ENCODE data around the gene GLTP. TPM values are rescaled to one million over a fixed set of nuclear protein-coding genes. Genes with fewer than 3 reads are reported as not detected.

GLTP gene
- total and polyA plus RNA-seq, 2 donors (not counting 1 experiment from before 2014, with no cell fraction given): 51.2 to 67.9 TPM

- Histone ChIP-seq H3K27me3 (ENCODE audit: control insufficient read depth, insufficient read depth, low read length) (peaks cover 5% of the 10 kb centered on the region), H3K9ac (ENCODE audit: insufficient read depth, low read length) (no peak overlapping the region), H2AFZ (ENCODE audit: low read length) (no peak overlapping the region), H3K4me1 (ENCODE audit: control insufficient read depth, extremely low read depth, insufficient read depth, low read length) (no peaks in the 10 kb centered on the region), H3K4me2 (ENCODE audit: extremely low read depth, insufficient read depth, low read length) (no peak overlapping the region), H3K79me2 (ENCODE audit: control insufficient read depth, insufficient read depth, low read length) (no peaks in the 10 kb centered on the region), H3K27ac (ENCODE audit: insufficient read depth, low read length) (no peak overlapping the region), H3K4me3 (replicated peaks in 1 of 4; ENCODE audit: control extremely low read depth in 1 of 4, insufficient read depth in 1 of 4, low read depth in 3 of 4, low read length in 4 of 4) (no peak overlapping the region), H3K36me3 (ENCODE audit: control insufficient read depth, insufficient read depth, low read length) (no peaks in the 10 kb centered on the region), H4K20me1 (ENCODE audit: control insufficient read depth, extremely low read depth, insufficient read depth, low read length) (no peaks in the 10 kb centered on the region), H3K9me3 (ENCODE audit: control insufficient read depth, insufficient read depth, low read depth, low read length) (no peaks in the 10 kb centered on the region)
- TF ChIP-seq EZH2 (IDR thresholded peaks at IDR 0.05; ENCODE audit: low read length, missing control alignments) (no peak), CTCF (conservative IDR thresholded peaks at IDR 0.05 in 1 of 2, IDR thresholded peaks at IDR 0.05 in 1 of 2; ENCODE audit: low read depth in 1 of 2, low read length in 2 of 2) (no peak)
- DNase-seq (ENCODE audit: low read depth in 2 of 2): no peak
These were observed 48.4 kb downstream of the GLTP start for GRCh38 chr12:109831929-109832328.

- TF ChIP-seq EZH2 (IDR thresholded peaks at IDR 0.05; ENCODE audit: low read length, missing control alignments): no peak
- no peak for TF ChIP-seq CTCF (conservative IDR thresholded peaks at IDR 0.05 in 1 of 2, IDR thresholded peaks at IDR 0.05 in 1 of 2; ENCODE audit: low read depth in 1 of 2, low read length in 2 of 2)
- H3K27me3 ChIP-seq (ENCODE audit: control insufficient read depth, insufficient read depth, low read length): peaks cover 5% of the 10 kb centered on the region
- H4K20me1 ChIP-seq (ENCODE audit: control insufficient read depth, extremely low read depth, insufficient read depth, low read length): no peaks in the 10 kb centered on the region
- H2AFZ ChIP-seq (ENCODE audit: low read length): no peak overlapping the region
- H3K79me2 ChIP-seq (ENCODE audit: control insufficient read depth, insufficient read depth, low read length): no peaks in the 10 kb centered on the region
- no peak overlapping the region for H3K9ac ChIP-seq (ENCODE audit: insufficient read depth, low read length)
- no peak overlapping the region for H3K4me3 ChIP-seq (replicated peaks in 1 of 4; ENCODE audit: control extremely low read depth in 1 of 4, insufficient read depth in 1 of 4, low read depth in 3 of 4, low read length in 4 of 4)
- no peaks in the 10 kb centered on the region for H3K4me1 ChIP-seq (ENCODE audit: control insufficient read depth, extremely low read depth, insufficient read depth, low read length)
- DNase-seq (ENCODE audit: low read depth in 2 of 2): no peak
- H3K9me3 ChIP-seq (ENCODE audit: control insufficient read depth, insufficient read depth, low read depth, low read length): no peaks in the 10 kb centered on the region
- H3K27ac ChIP-seq (ENCODE audit: insufficient read depth, low read length): no peak overlapping the region
- H3K4me2 ChIP-seq (ENCODE audit: extremely low read depth, insufficient read depth, low read length): no peak overlapping the region
- no peaks in the 10 kb centered on the region for H3K36me3 ChIP-seq (ENCODE audit: control insufficient read depth, insufficient read depth, low read length)
These were observed 49.0 kb downstream of the GLTP start for GRCh38 chr12:109831365-109831764.

GRCh38 chr12:109830718-109831117 is 49.6 kb downstream of the GLTP start:
- TF ChIP-seq EZH2 (IDR thresholded peaks at IDR 0.05; ENCODE audit: low read length, missing control alignments): no peak
- TF ChIP-seq CTCF (conservative IDR thresholded peaks at IDR 0.05 in 1 of 2, IDR thresholded peaks at IDR 0.05 in 1 of 2; ENCODE audit: low read depth in 1 of 2, low read length in 2 of 2): no peak

More at GRCh38 chr12:109830718-109831117, 49.6 kb downstream of the GLTP start:
- H3K4me1 ChIP-seq (ENCODE audit: control insufficient read depth, extremely low read depth, insufficient read depth, low read length): no peaks in the 10 kb centered on the region
- H3K36me3 ChIP-seq (ENCODE audit: control insufficient read depth, insufficient read depth, low read length): no peaks in the 10 kb centered on the region
- no peaks in the 10 kb centered on the region for H4K20me1 ChIP-seq (ENCODE audit: control insufficient read depth, extremely low read depth, insufficient read depth, low read length)
- no peaks in the 10 kb centered on the region for H3K79me2 ChIP-seq (ENCODE audit: control insufficient read depth, insufficient read depth, low read length)
- no peak overlapping the region for H3K4me3 ChIP-seq (replicated peaks in 1 of 4; ENCODE audit: control extremely low read depth in 1 of 4, insufficient read depth in 1 of 4, low read depth in 3 of 4, low read length in 4 of 4)
- no peak overlapping the region for H3K9ac ChIP-seq (ENCODE audit: insufficient read depth, low read length)
- no peak overlapping the region for H3K4me2 ChIP-seq (ENCODE audit: extremely low read depth, insufficient read depth, low read length)
- no peaks in the 10 kb centered on the region for H3K9me3 ChIP-seq (ENCODE audit: control insufficient read depth, insufficient read depth, low read depth, low read length)
- no peak overlapping the region for H2AFZ ChIP-seq (ENCODE audit: low read length)
- peaks cover 5% of the 10 kb centered on the region for H3K27me3 ChIP-seq (ENCODE audit: control insufficient read depth, insufficient read depth, low read length)
- DNase-seq (ENCODE audit: low read depth in 2 of 2): no peak
- H3K27ac ChIP-seq (ENCODE audit: insufficient read depth, low read length): no peak overlapping the region
